Lung (tissue), 12 donors: ENCODE results near the gene PDE6A. TPM values are rescaled to one million over a fixed set of nuclear protein-coding genes. Genes with fewer than 3 reads are reported as not detected.

ENCODE experiments used
- ATAC-seq: fragments of 200-7000 bp; cut with Tn5 transposase; one replicate; pipeline ENCODE4 v1.9.1; 2020; ENCODE audit warnings: moderate number of reproducible peaks; ENCODE audit not compliant: insufficient read depth, low FRiP score
- DNase-seq, 3 donors: peaks; one replicate each; pipeline ENCODE4 v3.0.0-alpha.2; 2013 to 2017
- H3K27ac ChIP-seq, 2 donors: one replicate each; pipeline ENCODE4 v1.5.1; 2013; ENCODE audit warnings: mild to moderate bottlenecking in 2 of 2, moderate library complexity in 2 of 2, control low read depth in 1 of 2, inconsistent platforms in 1 of 2, low read depth in 1 of 2, low read length in 1 of 2
- H3K27me3 ChIP-seq, 3 donors: one replicate each; pipeline ENCODE4 v1.5.1; 2013; ENCODE audit warnings: low read length in 2 of 3; ENCODE audit not compliant: control insufficient read depth in 3 of 3, insufficient read depth in 3 of 3
- H3K36me3 ChIP-seq, 4 donors: one replicate each; pipeline ENCODE4 v1.5.1; 2013; ENCODE audit warnings: low read length in 4 of 4, mild to moderate bottlenecking in 1 of 4, moderate library complexity in 1 of 4; ENCODE audit not compliant: control insufficient read depth in 4 of 4, insufficient read depth in 4 of 4
- H3K4me1 ChIP-seq, 5 donors: one replicate each; pipeline ENCODE4 v1.5.1; 2013; ENCODE audit warnings: low read length in 5 of 5, mild to moderate bottlenecking in 2 of 5, moderate library complexity in 1 of 5; ENCODE audit not compliant: control insufficient read depth in 5 of 5, insufficient read depth in 5 of 5
- H3K4me3 ChIP-seq: one replicate; pipeline ENCODE4 v1.5.1; 2013; ENCODE audit warnings: mild to moderate bottlenecking, control low read depth, moderate library complexity
- H3K9ac ChIP-seq, 2 donors: one replicate each; pipeline ENCODE4 v1.5.1; 2013; ENCODE audit warnings: low read length in 2 of 2, control low read depth in 1 of 2; ENCODE audit not compliant: insufficient read depth in 1 of 2
- H3K9me3 ChIP-seq, 4 donors: one replicate each; pipeline ENCODE4 v1.5.1; 2013; ENCODE audit warnings: low read length in 3 of 4, mild to moderate bottlenecking in 1 of 4, moderate library complexity in 1 of 4; ENCODE audit not compliant: control insufficient read depth in 4 of 4, insufficient read depth in 3 of 4
- CTCF ChIP-seq: IDR thresholded peaks from 2 replicates; pipeline ENCODE4 v1.5.1; 2012; ENCODE audit warnings: mild to moderate bottlenecking; ENCODE audit errors: control extremely low read depth, extremely low read depth
- WGBS, 2 donors: extraction: QIAGEN DNeasy Blood & Tissue Kit; methylation state at CpG; one replicate each; pipeline ENCODE4 v1.1.7; 2013; 5-methylcytosine and 5-hydroxymethylcytosine counted together
- polyA plus RNA-seq, 2 donors: library from polyadenylated mRNA; stranded (reverse); fragments of 200-250 nt; gene quantifications; one replicate each; pipeline ENCODE4 v1.2.1, GENCODE V29; 2013
- total RNA-seq, 2 donors: library from RNA; depleted of rRNA in 1 of 2; stranded (reverse); fragments of >200 nt in 1 of 2; gene quantifications; one replicate each; pipeline ENCODE4 v1.2.1, GENCODE V29; 2014 to 2021
- donor health status: control.
- donor health status: control.
- donor health status: Bipolar disorder and iron deficiency.
- donor health status: healthy.
- donor health status: DM: yes; HTN: yes; CAD: no.

Gene PDE6A
- total and polyA plus RNA-seq, 4 donors, result 0.03 to 0.06 (median 0.06) TPM; not detected in 1

- WGBS, 2 donors, result 89 to 94% methylated on average over 4 of the region's 4 CpGs
- ATAC-seq (no peak), DNase-seq (no peak)
Observed at GRCh38 chr5:149957855-149958254, 13.3 kb upstream of the PDE6A start.

GRCh38 chr5:149956685-149957084 lies 12.1 kb upstream of the PDE6A start:
- Histone ChIP-seq H3K27ac (no peak overlapping the region), H3K27me3 (no peaks in the 10 kb centered on the region), H3K36me3 (no peaks in the 10 kb centered on the region), H3K9me3 (no peaks in the 10 kb centered on the region), H3K4me1 (peaks cover 5 to 17% (median 6%) of the 10 kb centered on the region in 5 donors), H3K4me3 (no peak overlapping the region), H3K9ac (no peak overlapping the region)
- no peak for DNase-seq
- 70 to 74% methylated on average over 5 of the region's 5 CpGs for WGBS, 2 donors
- no peak for TF ChIP-seq CTCF
- ATAC-seq, result no peak

More at GRCh38 chr5:149957855-149958254, 13.3 kb upstream of the PDE6A start:
- no peak for TF ChIP-seq CTCF
- no peak overlapping the region for H3K9ac ChIP-seq
- no peak overlapping the region for H3K27ac ChIP-seq
- no peaks in the 10 kb centered on the region for H3K36me3 ChIP-seq
- H3K9me3 ChIP-seq, result no peaks in the 10 kb centered on the region
- no peaks in the 10 kb centered on the region for H3K27me3 ChIP-seq
- peaks cover 5 to 19% (median 6%) of the 10 kb centered on the region in 5 donors for H3K4me1 ChIP-seq
- H3K4me3 ChIP-seq, result no peak overlapping the region

- H3K4me1 ChIP-seq, result peaks cover 3 to 8% (median 4%) of the 10 kb centered on the region in 5 donors
- 76 to 77% methylated on average over 6 of the region's 6 CpGs for WGBS, 2 donors
- H3K9me3 ChIP-seq, result no peaks in the 10 kb centered on the region
Observed at GRCh38 chr5:149954798-149955197, 10.2 kb upstream of the PDE6A start.

More at GRCh38 chr5:149954798-149955197, 10.2 kb upstream of the PDE6A start:
- no peaks in the 10 kb centered on the region for H3K36me3 ChIP-seq
- no peak for TF ChIP-seq CTCF
- H3K9ac ChIP-seq, result no peak overlapping the region
- ATAC-seq, result no peak
- no peak overlapping the region for H3K27ac ChIP-seq
- H3K4me3 ChIP-seq, result no peak overlapping the region
- no peaks in the 10 kb centered on the region for H3K27me3 ChIP-seq
- no peak for DNase-seq
